NOMO-1 treated with DMSO at 0.1 percent for 48 hours (cell line): ENCODE data around the gene GAN.
A peak's percentile ranks its signal among the peaks of the same experiment; 100 is the strongest.
"Not testable (repeated sequence)": the region's sequence is repeated elsewhere in the genome, so short reads cannot be mapped to it uniquely, and the experiment has no call there.

ENCODE experiments used
- DNase-seq: peaks from one replicate; lab custom pipeline; 2025; ENCODE audit not compliant: unreplicated experiment; lab: John Stamatoyannopoulos, UW

GAN gene

GRCh38 chr16:81307770-81308169 is 7.0 kb upstream of the GAN start:
- no peak for DNase-seq

GRCh38 chr16:81310045-81310644 is 4.6 kb upstream of the GAN start:
- DNase-seq: no peak

- no peak for DNase-seq
Observed at GRCh38 chr16:81311762-81312161, 3.0 kb upstream of the GAN start.

- no peak for DNase-seq
Observed at GRCh38 chr16:81313701-81314602, 810 bp upstream of the GAN start.

- DNase-seq: peak; percentile 17
Observed at GRCh38 chr16:81315271-81316175, 761 bp downstream of the GAN start.

- DNase-seq: no peak
Observed at GRCh38 chr16:81316176-81316496, 1.4 kb downstream of the GAN start.

GRCh38 chr16:81318711-81319110 is 3.9 kb downstream of the GAN start:
- DNase-seq: no peak

- DNase-seq: no peak
Observed at GRCh38 chr16:81319221-81319912, 4.6 kb downstream of the GAN start.

GRCh38 chr16:81321039-81321438 is 6.3 kb downstream of the GAN start:
- DNase-seq: no peak

- no peak for DNase-seq
Observed at GRCh38 chr16:81321536-81321935, 6.8 kb downstream of the GAN start.

GRCh38 chr16:81324808-81325207 is 10.0 kb downstream of the GAN start:
- DNase-seq: no peak

GRCh38 chr16:81327011-81327410 is 12.2 kb downstream of the GAN start:
- no peak for DNase-seq

GRCh38 chr16:81327447-81328196 is 12.9 kb downstream of the GAN start:
- no peak for DNase-seq

- DNase-seq: no peak
Observed at GRCh38 chr16:81329947-81330346, 15.2 kb downstream of the GAN start.

GRCh38 chr16:81333356-81333755 is 18.6 kb downstream of the GAN start:
- DNase-seq: no peak

- DNase-seq: no peak
Observed at GRCh38 chr16:81335669-81336068, 20.9 kb downstream of the GAN start.

GRCh38 chr16:81337097-81337496 is 22.3 kb downstream of the GAN start:
- DNase-seq: no peak

GRCh38 chr16:81345172-81345571 is 30.4 kb downstream of the GAN start:
- DNase-seq: not testable (repeated sequence)

- no peak for DNase-seq
Observed at GRCh38 chr16:81347425-81347824, 32.7 kb downstream of the GAN start.

GRCh38 chr16:81349608-81350305 is 35.0 kb downstream of the GAN start:
- DNase-seq: no peak
